ENCODE data around the gene P2RX7.

Gene P2RX7

DNA sequence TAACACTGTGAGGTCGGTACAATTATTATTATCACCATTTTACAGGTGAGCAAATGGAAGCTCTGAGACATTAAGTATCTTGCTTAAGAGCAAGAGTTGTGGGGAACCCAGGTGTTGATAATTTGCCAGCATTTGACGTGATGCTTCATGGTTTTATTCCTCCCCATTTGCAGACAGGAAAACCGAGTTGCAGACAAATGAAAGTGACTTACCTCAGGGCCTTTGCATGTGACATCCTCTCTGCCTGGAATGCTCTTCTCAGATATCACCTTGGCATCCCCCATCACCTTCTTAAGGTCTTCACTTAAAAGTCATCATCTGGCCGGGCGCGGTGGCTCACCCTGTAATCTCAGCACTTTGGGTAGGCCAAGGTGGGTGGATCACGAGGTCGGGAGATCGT, 21.0 kb upstream of the P2RX7 start:
- DNase-seq: no peak

GRCh38 chr12:121112496-121112895, 20.2 kb upstream of the P2RX7 start:
- DNase-seq: no peak

DNA sequence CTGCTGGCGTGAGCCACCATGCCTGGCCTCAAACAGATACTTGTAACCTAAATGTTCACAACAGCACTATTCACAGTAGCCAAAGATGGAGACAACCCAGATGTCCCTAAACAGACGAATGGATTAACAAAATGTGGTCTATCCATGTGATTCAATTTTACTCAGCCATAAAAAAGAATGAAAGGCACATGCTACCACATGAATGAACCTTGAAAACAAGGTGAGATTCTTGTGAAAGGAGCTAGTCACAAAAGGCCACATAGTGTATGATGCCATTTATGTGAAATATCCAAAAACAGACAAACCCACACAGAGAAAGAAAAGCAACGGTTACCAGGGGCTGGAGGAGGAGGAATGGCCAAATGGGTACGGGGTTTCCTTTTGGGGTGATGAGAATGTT, 19.6 kb upstream of the P2RX7 start:
- DNase-seq: no peak

- DNase-seq: no peak
These were observed 18.5 kb upstream of the P2RX7 start for GRCh38 chr12:121114019-121114639.

DNA sequence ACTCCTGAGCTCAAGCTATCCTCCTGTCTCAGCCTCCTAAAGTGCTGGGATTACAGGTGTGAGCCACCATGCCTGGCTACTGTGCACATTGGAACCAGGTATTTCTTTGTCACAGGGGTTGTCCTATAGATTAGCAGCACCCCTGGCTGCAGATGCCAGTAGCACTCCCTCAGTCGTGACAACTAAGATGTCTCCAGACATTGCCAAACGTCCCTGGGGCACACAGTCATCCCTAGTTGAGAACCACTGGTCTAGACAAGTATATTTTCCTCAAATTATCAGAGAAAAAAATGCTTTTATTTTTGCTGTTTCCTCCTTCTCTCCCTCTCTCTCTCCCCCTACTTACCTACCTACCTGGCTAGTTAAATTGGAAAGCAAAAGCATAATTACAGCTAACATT, 17.9 kb upstream of the P2RX7 start:
- no peak for DNase-seq

DNA sequence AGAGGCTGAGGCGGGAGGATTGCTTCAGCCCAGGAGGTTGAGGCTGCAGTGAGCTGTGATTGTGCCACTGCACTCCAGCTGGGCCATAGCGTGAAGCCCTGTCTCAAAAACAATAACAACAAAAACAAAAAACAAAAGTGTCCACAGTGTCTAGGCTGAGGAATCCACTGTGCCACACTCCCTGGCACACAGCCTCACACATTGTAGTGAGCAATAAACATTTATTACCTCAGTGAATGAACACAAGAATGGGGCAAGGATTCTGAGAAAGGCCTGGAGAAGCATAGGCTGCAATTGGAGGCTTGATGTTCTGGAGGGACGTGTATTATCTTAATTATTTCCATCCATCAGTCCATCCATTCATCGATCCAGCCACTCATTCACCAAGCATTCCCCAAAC, 17.1 kb upstream of the P2RX7 start:
- DNase-seq: no peak

DNA sequence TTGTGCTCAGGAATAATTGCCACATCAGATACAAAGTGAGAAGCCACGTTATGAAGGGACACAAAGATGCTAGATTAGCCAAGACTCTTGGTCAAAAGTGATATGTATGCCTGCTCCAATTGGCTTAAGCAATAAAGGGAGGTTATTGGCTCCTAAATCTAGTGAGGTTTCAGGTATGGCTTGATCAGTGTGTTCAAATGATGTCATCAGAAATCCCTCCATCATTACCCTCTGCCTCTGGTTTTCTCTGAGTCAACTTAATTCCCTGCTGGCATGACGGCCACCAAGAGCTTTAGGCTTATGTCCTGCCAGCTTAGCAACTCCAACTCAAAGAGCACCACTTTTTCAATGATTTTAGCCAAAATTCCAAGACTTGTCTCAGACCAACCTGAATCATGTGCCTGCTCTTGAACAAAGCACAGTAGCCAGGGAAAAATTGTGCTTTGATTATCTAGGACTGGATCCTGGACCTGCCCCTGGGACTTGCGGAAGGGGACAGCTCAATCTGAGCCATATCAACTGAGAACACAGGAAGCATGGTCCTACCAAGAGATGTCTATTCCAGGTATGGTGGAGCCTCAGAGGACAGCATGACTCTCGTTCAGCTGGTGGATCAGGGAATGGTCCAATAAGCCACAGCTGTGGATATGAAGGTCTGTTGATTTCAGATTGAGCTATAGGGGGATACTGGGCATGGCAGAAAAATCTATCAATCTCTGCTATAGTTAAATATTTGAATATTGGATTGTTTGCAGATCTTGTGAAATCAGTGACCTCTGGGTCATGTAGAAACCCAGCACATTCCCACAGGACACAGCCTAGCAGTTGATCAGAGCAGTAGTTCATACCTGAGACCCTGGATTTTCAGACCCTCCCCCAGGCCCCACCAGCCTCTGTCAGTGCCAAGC, 16.1 kb upstream of the P2RX7 start:
- DNase-seq: no peak

DNA sequence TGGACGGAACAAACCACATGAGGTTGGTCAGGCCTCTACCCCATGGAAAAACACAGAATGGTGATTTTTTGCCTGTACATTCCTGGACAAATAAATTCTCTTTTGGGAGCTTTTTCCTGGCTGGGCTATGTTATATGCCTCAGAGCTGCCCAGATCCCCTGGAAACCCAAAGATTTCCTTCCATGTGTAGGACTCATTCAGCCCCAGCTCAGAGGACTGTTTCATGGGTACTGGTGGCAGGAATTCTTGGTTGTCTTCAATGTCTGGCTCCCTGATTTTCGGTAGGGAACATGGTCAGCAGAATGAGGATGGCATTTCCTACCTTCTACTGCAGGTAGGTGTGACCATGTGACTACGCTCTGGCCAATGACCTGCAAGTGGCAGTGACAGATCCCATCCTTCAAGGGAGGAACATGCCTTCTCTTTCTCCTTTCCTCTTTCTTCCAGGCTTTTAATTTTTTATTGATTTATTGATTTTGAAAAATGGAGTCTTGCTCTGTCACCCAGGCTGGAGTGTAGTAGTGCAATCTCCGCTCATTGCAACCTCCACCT, 15.4 kb upstream of the P2RX7 start:
- no peak for DNase-seq

- DNase-seq: no peak
These were observed 12.4 kb upstream of the P2RX7 start for GRCh38 chr12:121120323-121120722.

GRCh38 chr12:121120989-121121755, 11.5 kb upstream of the P2RX7 start:
- no peak for DNase-seq

GRCh38 chr12:121121805-121122204, 10.9 kb upstream of the P2RX7 start:
- DNase-seq: no peak

GRCh38 chr12:121123488-121123887, 9.2 kb upstream of the P2RX7 start:
- DNase-seq: no peak

GRCh38 chr12:121124402-121125109, 8.1 kb upstream of the P2RX7 start:
- no peak for DNase-seq

GRCh38 chr12:121127501-121127900, 5.2 kb upstream of the P2RX7 start:
- DNase-seq: no peak

- DNase-seq: peak; percentile 91
These were observed 3.5 kb upstream of the P2RX7 start for GRCh38 chr12:121128908-121129810.

GRCh38 chr12:121129811-121130147, 2.9 kb upstream of the P2RX7 start:
- no peak for DNase-seq

GRCh38 chr12:121130866-121131373, 1.8 kb upstream of the P2RX7 start:
- no peak for DNase-seq

DNA sequence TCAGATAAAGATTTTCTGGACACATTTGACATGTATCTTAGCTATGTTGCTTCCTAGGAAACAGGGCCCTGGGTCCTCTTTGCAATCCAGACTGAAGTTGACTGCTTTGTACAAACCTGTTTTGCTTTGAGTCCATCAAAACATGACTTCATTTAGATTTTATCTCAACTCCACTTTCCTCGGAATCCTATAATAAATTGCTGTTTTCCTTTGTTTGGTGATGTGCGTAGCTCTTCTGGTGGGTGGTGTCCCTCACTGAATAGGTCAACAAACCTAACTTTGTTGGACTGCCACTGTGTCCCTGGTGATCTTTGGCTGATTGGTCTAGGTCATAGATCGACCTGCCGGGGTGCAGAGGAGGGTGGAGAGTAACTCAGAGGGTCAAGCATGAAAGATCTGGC, 735 bp upstream of the P2RX7 start:
- no peak for DNase-seq

- no peak for DNase-seq
These were observed 1.2 kb downstream of the P2RX7 start for GRCh38 chr12:121133838-121134237.

GRCh38 chr12:121135320-121135719, 2.6 kb downstream of the P2RX7 start:
- DNase-seq: no peak

DNA sequence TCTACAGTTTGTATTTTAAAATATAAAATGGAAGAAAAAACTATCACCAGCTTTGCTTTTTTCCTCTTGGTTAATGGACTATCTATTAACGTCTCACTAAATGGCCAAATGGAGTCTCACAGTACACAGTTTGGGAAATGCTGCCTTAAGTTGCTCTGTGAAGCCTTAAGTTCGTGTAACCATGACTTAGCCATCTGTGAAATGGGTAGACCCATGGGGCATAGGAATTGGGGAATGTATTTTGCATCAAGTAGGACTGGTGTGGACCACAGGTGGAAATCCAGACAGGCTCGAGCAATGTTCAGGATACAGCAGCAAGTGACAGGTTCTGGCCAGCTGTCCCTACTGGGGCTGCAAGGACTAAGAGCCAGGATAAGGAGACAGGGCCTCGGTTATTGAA, 4.8 kb downstream of the P2RX7 start:
- DNase-seq: no peak

GRCh38 chr12:121138284-121138683, 5.6 kb downstream of the P2RX7 start:
- DNase-seq: no peak
